Urinary bladder (tissue), 4 donors: ENCODE measurements around the gene SCN4A. TPM values are rescaled to one million over a fixed set of nuclear protein-coding genes. Genes with fewer than 3 reads are reported as not detected.
"Not testable (repeated sequence)": the region's sequence is repeated elsewhere in the genome, so short reads cannot be mapped to it uniquely, and the experiment has no call there.

ENCODE experiments used
- DNase-seq: peaks from one replicate; pipeline ENCODE4 v3.0.0-alpha.2; 2015; ENCODE audit errors: extremely low spot score
- H3K27ac ChIP-seq: one replicate; pipeline ENCODE4 v1.5.1; 2013; ENCODE audit warnings: low read depth, mild to moderate bottlenecking, moderate library complexity
- H3K36me3 ChIP-seq: one replicate; pipeline ENCODE4 v1.6.1; 2013; ENCODE audit warnings: mild to moderate bottlenecking, moderate library complexity; ENCODE audit not compliant: insufficient read depth
- H3K4me1 ChIP-seq: one replicate; pipeline ENCODE4 v1.6.1; 2013; ENCODE audit warnings: mild to moderate bottlenecking, moderate library complexity; ENCODE audit not compliant: insufficient read depth
- H3K4me3 ChIP-seq: one replicate; pipeline ENCODE4 v1.5.1; 2013; ENCODE audit warnings: low read depth, low read length
- WGBS: extraction: QIAGEN DNeasy Blood & Tissue Kit; methylation state at CpG from one replicate; pipeline ENCODE4 v1.1.7; 2013; 5-methylcytosine and 5-hydroxymethylcytosine counted together
- polyA plus RNA-seq: library from polyadenylated mRNA; stranded (reverse); fragments of 200-250 nt; gene quantifications from one replicate; pipeline ENCODE4 v1.2.3, GENCODE V29; 2013
- total RNA-seq: library from RNA; depleted of rRNA; stranded (reverse); fragments of >200 nt; gene quantifications from one replicate; pipeline ENCODE4 v1.2.3, GENCODE V29; 2014
- donor health status: healthy with polysubstance abuse.
- donor health status: healthy.

The SCN4A gene
- total and polyA plus RNA-seq, 2 donors, result 0.65 to 1.6 TPM

DNA sequence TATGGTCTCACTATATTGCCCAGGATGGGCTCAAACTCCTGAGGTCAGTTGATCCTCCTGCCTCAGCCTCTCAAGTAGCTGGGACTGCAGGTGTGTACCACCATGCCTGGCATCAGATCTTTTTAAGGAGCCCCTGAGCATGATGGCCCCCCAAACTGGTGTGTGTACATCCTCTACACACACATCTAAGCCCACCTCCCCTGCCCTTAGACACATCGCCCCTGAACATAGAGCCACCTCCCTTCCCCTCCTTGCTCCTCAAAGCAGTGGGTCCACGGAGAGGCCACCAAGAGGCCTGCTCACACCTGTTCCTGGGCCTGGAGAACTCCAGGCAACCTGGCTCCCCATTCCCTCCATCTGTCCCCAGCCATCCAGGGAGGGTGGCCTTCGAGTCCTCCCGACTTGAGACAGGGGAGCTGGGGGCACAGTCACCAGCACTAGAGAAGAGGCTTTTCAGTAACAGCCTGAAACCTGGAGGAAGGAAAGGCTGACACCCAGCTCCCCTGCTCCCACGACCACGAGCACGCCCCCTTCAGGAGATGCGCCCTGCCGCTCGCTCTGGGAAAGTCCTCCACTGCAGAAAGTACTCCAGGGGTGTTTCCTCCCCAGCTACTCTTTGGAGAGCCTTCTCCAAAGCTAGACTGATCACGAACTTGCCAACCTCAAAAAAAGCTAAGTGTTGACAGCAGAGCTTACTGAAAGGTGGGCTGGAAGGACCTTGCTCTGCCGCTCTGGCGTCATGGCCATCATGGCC is 12.8 kb upstream of the SCN4A start:
- 88% methylated on average over 13 of the region's 13 CpGs for WGBS
- Histone ChIP-seq H3K4me1 (no peaks in the 10 kb centered on the region), H3K27ac (no peak overlapping the region), H3K4me3 (no peak overlapping the region), H3K36me3 (no peaks in the 10 kb centered on the region)
- no peak for DNase-seq

DNA sequence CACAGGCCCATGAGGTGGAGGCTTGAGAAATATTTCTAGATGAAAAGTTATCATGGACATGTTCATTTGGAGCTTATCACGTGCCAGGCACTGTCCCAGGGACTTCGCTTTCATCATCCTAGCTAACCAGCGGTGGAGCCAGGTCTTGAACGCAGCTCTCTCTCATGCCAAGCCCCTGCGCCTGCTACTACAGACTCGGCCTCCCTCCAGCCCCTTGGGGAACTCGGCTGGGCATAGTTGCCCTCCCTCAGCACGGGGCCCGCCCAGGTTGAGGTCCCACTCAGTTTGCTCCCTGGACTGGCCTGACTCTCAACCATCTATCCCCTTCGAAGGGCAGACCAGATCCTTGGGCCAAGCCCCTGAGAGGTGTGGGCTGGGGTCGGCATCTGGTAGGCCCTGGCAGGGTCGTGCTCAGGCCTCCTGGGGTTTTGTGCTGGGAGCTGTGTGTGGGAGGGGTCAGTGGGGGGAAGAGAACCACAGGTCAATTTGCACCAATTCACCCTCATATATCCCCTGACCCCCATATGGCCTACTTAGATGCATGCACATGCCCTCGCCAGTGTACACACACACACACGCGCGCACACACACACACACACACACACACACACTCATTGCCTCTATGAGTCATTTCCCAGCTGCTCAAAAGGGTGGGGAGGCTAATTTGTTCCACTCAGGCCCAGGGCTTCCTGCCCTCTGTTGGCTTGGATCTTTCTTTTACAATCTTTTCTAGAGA is 12.1 kb upstream of the SCN4A start:
- no peak overlapping the region for H3K4me3 ChIP-seq
- no peaks in the 10 kb centered on the region for H3K36me3 ChIP-seq
- H3K4me1 ChIP-seq, result no peaks in the 10 kb centered on the region
- 70% methylated on average over 16 of the region's 16 CpGs for WGBS
- no peak overlapping the region for H3K27ac ChIP-seq
- DNase-seq, result no peak

DNA sequence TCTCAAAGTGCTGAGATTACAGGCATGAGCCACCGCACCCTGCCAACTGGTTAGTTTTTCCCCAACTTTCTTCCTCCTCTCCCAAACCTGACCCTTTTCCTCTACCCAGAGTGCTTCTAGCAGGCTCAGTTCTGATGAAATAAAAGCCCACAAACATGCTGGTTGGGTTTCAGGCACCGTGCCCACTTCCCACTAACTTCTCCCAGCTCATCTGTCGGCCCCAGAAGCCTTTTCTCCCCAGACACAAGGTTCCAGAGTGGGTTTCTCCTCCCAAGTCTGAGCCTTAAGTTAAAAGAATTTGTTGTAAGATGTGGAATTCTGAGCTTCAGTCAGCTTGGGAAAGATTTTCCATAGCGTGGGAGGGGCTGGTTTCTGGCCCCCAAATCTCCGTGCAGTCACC is 11.5 kb upstream of the SCN4A start:
- Histone ChIP-seq H3K4me1 (no peaks in the 10 kb centered on the region), H3K4me3 (no peak overlapping the region), H3K27ac (peak overlapping the region; percentile 4), H3K36me3 (no peaks in the 10 kb centered on the region)
- WGBS, result 64% methylated on average over 5 of the region's 5 CpGs
- DNase-seq, result no peak

DNA sequence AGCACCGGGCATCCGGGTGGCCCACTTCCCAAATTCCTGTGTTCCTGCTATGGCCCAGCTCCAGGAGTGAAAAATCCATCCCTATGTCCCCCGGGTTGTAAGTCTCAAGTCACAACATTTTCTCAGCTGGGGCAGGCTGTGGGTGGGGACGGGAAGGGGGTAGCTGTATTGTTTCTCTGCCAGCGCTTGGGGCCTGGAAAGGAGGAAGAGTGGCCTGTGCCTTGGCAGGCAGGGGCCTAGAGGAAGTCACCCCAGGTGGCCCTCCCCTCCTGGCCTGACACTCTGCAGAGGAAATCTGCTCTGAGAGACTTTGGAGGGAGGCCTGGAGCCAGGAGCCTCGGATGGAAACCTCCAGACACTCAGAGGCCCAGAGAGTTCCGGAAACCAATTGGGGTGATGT is 10.6 kb upstream of the SCN4A start:
- WGBS, result 44% methylated on average over 7 of the region's 7 CpGs
- Histone ChIP-seq H3K4me3 (no peak overlapping the region), H3K4me1 (no peaks in the 10 kb centered on the region), H3K36me3 (no peaks in the 10 kb centered on the region), H3K27ac (no peak overlapping the region)
- DNase-seq, result no peak

DNA sequence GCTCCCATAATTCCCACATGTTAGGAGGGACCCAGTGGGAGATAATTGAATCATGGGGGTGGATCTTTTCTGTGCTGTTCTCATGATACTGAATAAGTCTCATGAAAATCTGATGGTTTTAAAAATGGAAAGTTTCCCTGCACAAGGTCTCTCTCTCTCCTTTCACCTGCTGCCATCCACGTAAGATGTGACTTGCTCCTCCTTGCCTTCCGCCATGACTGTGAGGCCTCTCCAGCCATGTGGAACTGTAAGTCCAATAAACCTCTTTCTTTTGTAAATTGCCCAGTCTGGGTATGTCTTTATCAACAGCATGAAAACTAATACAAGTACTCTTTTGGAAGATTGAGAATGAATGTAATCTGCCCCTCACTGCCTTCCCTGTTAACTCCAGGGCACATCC is 9.9 kb upstream of the SCN4A start:
- WGBS, result 95% methylated on average over 2 of the region's 2 CpGs
- H3K27ac ChIP-seq, H3K36me3 ChIP-seq, H3K4me3 ChIP-seq, DNase-seq, H3K4me1 ChIP-seq: not testable (repeated sequence)

DNA sequence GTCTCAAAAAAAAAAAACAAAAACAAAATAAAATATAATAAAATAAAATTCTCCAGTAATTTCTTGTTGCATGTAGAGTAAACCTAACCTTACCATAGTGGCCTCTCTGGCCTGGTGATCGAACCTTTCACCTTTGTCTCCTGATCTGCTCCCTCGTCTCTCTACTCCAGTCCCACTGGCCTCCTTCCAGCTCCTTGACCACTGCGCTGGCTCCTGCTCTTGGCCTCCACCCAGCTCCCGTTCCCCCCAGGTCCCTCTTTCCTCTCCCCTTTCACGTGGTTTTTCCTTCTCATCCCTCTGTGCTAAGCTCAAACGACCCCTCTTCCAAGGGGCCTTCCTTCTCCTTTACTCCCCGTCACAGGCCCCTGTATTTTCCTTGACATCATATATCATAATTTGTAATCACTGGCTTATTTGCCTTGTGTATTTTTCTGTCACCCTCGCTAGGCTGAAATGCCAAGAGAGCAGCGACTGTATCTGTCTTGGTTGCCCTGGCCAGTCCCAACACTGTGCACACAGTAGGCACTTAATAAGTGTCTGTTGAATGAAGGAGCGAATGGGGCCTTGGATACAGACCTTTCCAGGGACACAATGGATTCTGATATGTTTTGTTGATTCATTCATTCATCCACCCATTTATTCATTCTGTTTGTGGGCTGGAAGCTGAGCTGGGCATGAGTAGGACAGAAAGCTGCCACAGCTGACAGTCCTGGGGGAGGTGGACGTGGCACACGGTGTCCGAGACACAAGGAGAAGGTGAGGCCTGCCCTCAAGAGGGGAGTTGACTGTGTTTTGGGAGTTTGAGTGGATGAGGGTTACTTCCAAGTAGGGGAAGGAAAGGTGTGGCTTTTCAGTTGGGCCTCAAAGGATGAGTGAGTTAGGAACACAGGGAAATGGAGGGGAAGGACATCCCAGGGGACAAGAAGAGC is 5.8 kb upstream of the SCN4A start:
- H3K36me3 ChIP-seq, result no peaks in the 10 kb centered on the region
- H3K4me3 ChIP-seq, result no peak overlapping the region
- DNase-seq, result no peak
- no peak overlapping the region for H3K27ac ChIP-seq
- no peaks in the 10 kb centered on the region for H3K4me1 ChIP-seq
- WGBS, result 78% methylated on average over 13 of the region's 13 CpGs

DNA sequence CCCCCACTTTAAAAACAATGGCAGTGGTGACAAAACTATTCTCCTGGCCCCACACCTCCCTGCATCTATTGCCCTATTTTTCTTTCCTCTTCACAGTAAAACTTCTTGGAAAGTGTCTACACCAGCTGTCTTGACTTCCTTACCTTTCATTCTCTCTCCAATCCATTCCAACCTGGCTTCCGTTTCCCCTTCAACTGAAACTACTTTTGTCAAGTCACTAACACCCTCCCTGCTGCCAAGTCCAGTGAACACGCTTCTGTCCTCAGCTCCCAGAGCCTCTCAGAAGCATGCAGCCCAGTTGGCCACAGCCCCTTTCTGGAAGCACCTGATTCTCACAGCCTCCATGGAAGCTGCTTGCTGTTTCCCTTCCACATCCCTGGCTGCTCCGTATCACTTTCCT is 4.0 kb upstream of the SCN4A start:
- no peak overlapping the region for H3K27ac ChIP-seq
- WGBS, result 70% methylated on average over 3 of the region's 3 CpGs
- H3K4me1 ChIP-seq, result no peaks in the 10 kb centered on the region
- DNase-seq, result no peak
- no peaks in the 10 kb centered on the region for H3K36me3 ChIP-seq
- H3K4me3 ChIP-seq, result no peak overlapping the region

DNA sequence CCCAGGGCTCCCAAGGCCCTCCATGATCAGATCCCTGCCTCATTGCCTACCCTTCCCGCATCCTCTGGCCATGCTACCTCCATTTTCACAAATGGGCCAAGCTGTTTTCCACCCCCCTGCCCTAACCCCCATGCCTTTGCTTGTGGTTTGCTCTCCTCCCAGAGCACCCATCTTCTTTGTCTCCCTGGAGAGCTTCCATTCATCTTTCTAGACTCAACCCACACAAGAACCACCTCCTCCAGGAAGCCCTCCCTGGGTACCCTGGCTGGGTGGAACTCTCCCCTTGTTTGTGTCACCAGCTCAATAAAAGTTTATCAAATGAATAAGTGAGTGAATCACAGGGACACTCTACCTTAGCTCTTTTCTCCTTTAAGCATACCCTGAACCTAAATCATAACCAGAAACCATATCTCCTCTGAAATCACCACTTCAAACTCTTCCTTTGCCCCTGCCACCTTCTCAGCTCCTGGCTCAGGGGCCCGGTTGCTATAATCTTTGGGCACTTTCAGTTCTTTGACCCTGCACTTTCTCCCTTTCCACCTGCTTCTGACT is 2.9 kb upstream of the SCN4A start:
- no peak for DNase-seq
- Histone ChIP-seq H3K4me1 (no peaks in the 10 kb centered on the region), H3K4me3 (no peak overlapping the region), H3K36me3 (no peaks in the 10 kb centered on the region), H3K27ac (no peak overlapping the region)
- 84% methylated on average over 2 of the region's 2 CpGs for WGBS

DNA sequence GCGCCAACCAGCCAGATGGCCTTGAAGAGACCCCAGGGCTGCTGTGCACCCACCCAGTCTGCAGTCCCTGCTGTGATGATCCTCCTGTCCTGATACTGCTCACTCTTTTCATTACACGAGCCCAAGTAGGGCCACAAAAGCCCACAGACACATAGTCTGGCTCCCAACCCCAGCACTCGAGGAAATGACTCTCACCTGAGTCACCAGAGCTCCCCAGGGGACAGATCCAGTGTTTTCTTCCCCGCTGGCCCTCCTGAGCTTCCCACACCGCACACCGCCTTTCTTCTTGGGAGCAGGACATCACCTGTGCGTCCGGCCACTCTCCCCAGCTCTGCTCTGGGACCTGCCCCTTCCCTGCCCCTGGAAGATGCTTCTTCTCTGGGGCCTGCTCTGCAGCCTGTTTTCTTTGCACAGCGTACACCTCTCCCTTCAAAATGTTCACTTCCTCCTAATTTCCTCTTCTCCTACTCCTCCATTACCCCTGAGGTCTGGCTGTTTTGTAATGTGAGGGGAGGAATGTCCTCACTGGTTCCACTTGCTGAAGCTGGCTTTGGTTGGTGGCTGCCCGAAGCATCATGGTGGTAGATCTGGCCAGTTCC is 2.0 kb upstream of the SCN4A start:
- DNase-seq, result no peak
- WGBS, result 83% methylated on average over 10 of the region's 10 CpGs
- no peak overlapping the region for H3K4me3 ChIP-seq

DNA sequence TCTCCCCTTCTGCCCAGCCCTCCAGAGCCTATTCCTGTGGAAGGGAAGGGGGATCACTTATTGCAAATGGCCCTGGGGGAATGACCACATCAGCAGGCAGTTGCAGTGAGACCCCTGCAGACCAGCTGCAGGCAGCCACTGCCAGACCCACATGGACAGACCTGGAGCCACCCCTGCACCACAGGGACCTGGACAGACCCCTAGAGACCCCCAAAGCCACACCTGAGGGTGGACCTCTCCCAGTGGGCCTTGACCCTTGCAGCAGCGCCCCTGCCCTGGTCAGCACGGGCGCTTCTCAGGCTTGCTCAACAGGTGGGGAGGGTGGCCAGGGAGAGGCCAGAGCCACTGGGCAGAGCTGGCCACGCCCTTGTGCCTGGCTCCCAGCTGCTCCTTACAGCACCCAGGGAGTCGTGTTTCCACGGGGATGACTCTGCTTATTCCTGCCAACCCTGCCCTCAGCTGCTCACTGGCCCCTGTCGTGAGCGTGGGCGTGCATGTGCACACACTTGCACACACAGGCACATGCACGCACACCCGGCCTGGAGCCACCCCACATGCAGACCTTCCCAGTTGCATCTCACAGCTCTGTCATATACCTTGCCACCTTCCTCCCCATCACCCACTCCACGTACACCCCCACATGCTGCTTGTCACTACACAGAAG is 1.3 kb upstream of the SCN4A start:
- DNase-seq, result no peak
- Histone ChIP-seq H3K4me1 (no peaks in the 10 kb centered on the region), H3K4me3 (no peak overlapping the region), H3K36me3 (no peaks in the 10 kb centered on the region), H3K27ac (no peak overlapping the region)
- 80% methylated on average over 12 of the region's 12 CpGs for WGBS

More for the DNA sequence above, 2.0 kb upstream of the SCN4A start:
- H3K4me1 ChIP-seq, result no peaks in the 10 kb centered on the region
- H3K36me3 ChIP-seq, result no peaks in the 10 kb centered on the region
- H3K27ac ChIP-seq, result no peak overlapping the region

DNA sequence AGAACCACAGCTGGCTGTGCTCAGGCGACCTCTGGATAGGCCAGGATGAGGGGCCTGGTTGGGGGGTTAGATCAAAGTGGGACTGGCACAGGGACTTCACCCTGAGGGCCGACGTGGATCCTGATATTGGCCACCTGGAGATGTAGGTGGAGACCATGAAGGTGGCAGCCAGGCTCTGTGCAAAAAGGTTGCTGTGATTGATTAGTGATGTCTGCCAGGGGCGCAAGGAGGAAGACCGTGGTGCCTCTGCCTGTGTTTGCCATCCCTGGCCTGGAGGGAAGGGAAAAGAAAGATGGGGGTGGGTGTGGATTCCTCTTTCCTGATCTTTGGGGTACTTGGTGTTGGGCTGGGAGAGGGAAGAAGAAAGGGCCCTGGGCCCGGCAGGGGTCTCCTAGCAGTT is 529 bp upstream of the SCN4A start:
- 90% methylated on average over 6 of the region's 6 CpGs for WGBS
- Histone ChIP-seq H3K27ac (no peak overlapping the region), H3K4me1 (no peaks in the 10 kb centered on the region), H3K4me3 (no peak overlapping the region), H3K36me3 (no peaks in the 10 kb centered on the region)
- DNase-seq, result no peak

DNA sequence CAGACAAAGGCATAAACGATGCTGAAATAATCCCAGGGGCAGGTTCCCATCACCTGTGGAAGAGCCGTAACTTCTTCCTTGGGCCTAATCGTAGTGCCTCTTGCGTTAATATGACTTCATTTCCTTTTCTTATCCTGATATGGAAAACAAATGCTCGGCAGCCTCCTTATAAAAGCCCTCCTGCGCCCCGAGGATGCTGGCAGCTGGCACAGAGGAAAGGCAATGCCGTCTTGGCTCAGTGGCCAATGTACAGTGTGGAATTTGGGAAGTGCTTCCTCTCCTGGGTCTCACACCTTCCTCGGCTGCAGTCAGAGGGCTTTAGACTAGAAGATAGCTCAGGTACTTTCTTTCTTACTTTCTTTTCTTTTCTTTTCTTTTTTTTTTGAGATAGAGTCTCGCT is 3.4 kb downstream of the SCN4A start:
- Histone ChIP-seq H3K27ac (no peak overlapping the region), H3K4me1 (no peaks in the 10 kb centered on the region), H3K4me3 (no peak overlapping the region), H3K36me3 (no peaks in the 10 kb centered on the region)
- DNase-seq, result no peak
- 69% methylated on average over 10 of the region's 10 CpGs for WGBS

DNA sequence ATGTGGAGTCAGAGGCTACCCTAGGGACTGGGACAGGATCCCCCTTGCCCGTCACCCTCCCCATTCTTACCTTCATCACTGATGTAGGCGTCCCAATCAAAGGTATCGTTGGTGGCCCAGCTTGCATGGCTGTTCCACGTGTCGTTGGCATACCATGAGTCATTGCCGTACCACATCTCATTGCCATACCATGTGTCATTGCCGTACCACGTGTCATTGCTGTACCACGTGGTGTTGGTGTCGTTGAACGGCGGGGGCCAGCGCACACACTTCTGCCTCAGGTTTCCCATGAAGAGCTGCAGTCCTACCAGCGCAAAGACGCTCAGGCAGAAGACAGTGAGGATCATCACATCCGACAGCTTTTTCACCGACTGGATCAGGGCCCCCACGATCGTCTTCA is 4.8 kb downstream of the SCN4A start:
- Histone ChIP-seq H3K27ac (no peak overlapping the region), H3K4me3 (no peak overlapping the region), H3K36me3 (no peaks in the 10 kb centered on the region), H3K4me1 (no peaks in the 10 kb centered on the region)
- 90% methylated on average over 19 of the region's 19 CpGs for WGBS
- no peak for DNase-seq
